ENCODE results near the gene NAV3.

- no peak for TF ChIP-seq CTCF (IDR thresholded peaks at IDR 0.05)
- TF ChIP-seq POLR2AphosphoS5 (IDR thresholded peaks at IDR 0.05; ENCODE audit: low read depth, low read length) = no peak
Measured at GRCh38 chr12:78055545-78055944, 224.9 kb downstream of the NAV3 start.
